ENCODE measurements around the gene SAMM50. TPM values are rescaled to one million over a fixed set of nuclear protein-coding genes. Genes with fewer than 3 reads are reported as not detected.

The SAMM50 gene
- polyA plus RNA-seq, 3 donors = 17.0 to 70.0 (median 62.5) TPM

GRCh38 chr22:43975041-43975440 is 19.8 kb downstream of the SAMM50 start:
- H3K36me3 Mint-ChIP-seq = peaks cover 87 to 95% of the 10 kb centered on the region in 2 donors
- Histone ChIP-seq H3K9ac (ENCODE audit: insufficient read depth, low read length, poor library complexity, severe bottlenecking) (no peak overlapping the region), H2AFZ (ENCODE audit: insufficient read depth, low read depth, low read length, poor library complexity, severe bottlenecking) (no peak overlapping the region), H3K4me3 (replicated peaks in 1 of 3; ENCODE audit: low read depth in 2 of 3, low read length in 3 of 3) (no peak overlapping the region), H4K20me1 (ENCODE audit: insufficient read depth, low read length) (no peaks in the 10 kb centered on the region), H3K36me3 (replicated peaks in 1 of 2; ENCODE audit: control insufficient read depth in 1 of 2, insufficient read depth in 2 of 2, low read length in 2 of 2) (peaks cover 94 to 97% of the 10 kb centered on the region in 2 donors), H3K4me2 (replicated peaks; ENCODE audit: extremely low read depth, low read length, poor library complexity, severe bottlenecking) (no peak overlapping the region), H3K79me2 (ENCODE audit: insufficient read depth, low read length) (no peaks in the 10 kb centered on the region), H3K27me3 (ENCODE audit: control insufficient read depth in 2 of 2, insufficient read depth in 2 of 2, low read length in 2 of 2) (no peaks in the 10 kb centered on the region), H3K4me1 (ENCODE audit: control insufficient read depth in 1 of 2, insufficient read depth in 2 of 2, low read length in 2 of 2) (no peaks in the 10 kb centered on the region), H3K9me3 (replicated peaks in 1 of 2; ENCODE audit: control insufficient read depth in 1 of 2, insufficient read depth in 1 of 2, low read length in 2 of 2) (no peaks in the 10 kb centered on the region), H3K27ac (ENCODE audit: low read depth in 1 of 2, low read length in 2 of 2) (no peak overlapping the region)
- peaks cover 0 to 3% (median 0%) of the 10 kb centered on the region in 3 donors for H3K27me3 Mint-ChIP-seq (ENCODE audit: low read depth in 3 of 3)
- no peaks in the 10 kb centered on the region for H3K4me1 Mint-ChIP-seq
- H3K27ac Mint-ChIP-seq = no peak overlapping the region
- no peak for DNase-seq
- intact Hi-C loops (cut with micrococcal nuclease) = no loop called here
- TF ChIP-seq, protein P1, sequence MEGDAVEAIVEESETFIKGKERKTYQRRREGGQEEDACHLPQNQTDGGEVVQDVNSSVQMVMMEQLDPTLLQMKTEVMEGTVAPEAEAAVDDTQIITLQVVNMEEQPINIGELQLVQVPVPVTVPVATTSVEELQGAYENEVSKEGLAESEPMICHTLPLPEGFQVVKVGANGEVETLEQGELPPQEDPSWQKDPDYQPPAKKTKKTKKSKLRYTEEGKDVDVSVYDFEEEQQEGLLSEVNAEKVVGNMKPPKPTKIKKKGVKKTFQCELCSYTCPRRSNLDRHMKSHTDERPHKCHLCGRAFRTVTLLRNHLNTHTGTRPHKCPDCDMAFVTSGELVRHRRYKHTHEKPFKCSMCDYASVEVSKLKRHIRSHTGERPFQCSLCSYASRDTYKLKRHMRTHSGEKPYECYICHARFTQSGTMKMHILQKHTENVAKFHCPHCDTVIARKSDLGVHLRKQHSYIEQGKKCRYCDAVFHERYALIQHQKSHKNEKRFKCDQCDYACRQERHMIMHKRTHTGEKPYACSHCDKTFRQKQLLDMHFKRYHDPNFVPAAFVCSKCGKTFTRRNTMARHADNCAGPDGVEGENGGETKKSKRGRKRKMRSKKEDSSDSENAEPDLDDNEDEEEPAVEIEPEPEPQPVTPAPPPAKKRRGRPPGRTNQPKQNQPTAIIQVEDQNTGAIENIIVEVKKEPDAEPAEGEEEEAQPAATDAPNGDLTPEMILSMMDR (IDR thresholded peaks at IDR 0.05) = no peak
- 40% methylated on average over 1 of the region's 4 CpGs for WGBS (ENCODE audit: insufficient coverage)
- H3K4me3 Mint-ChIP-seq = no peak overlapping the region
- H3K9me3 Mint-ChIP-seq = peaks cover 0 to 2% (median 0%) of the 10 kb centered on the region in 7 donors

DNA sequence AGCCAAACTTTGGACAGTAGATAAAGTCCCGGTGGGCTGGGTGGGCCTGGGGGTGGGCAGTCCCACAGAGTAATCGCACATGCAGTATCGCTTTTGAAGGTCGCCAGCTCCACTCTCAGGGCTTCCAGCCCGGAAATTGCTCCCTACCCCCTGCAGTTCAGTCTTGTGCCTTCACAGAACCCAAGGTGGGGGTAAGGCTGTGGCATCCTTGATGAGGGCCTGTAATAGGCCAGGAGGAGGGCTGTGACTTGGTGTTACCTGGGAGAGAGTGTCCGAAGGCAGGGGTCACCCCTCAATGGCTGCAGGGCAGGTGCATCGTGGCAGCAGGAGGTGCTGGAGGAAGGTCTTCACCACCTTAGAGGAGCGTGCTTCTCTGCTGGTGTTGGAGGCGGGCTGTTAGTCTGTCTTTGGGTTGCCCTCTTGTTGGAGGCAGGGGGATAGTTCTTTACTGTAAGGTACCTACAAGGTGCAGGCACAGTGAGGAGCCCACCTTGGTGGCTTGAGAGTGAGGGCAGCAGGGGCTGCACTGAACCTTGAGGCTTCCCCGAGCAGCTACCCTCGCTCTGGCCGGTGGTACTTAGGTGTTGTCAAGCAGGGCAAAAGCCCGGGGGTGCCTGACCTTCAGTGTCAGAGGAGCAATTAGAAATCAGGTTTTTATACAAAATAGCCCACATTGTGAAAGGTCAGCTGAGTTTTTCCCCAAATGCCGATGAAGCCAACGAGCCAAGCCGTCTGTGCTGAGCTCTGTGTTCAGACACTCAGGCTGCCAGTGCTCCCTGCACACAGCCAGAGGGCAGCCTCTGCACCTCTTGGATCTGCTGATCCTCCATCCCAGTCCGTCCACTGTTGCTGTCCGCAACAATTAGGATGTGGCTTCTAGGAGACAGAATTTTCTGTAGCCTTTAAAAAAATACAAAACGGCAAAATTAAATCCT is 21.9 kb downstream of the SAMM50 start:
- H3K27ac ChIP-seq (ENCODE audit: low read depth in 1 of 2, low read length in 2 of 2) = no peak overlapping the region
- no peaks in the 10 kb centered on the region for H3K4me1 ChIP-seq (ENCODE audit: control insufficient read depth in 1 of 2, insufficient read depth in 2 of 2, low read length in 2 of 2)
- Mint-ChIP-seq H3K27ac (peak overlapping the region in 1 of 7 donors; percentile 48), H3K9me3 (peaks cover 0 to 2% (median 0%) of the 10 kb centered on the region in 7 donors), H3K27me3 (ENCODE audit: low read depth in 3 of 3) (peaks cover 0 to 3% (median 0%) of the 10 kb centered on the region in 3 donors), H3K4me3 (no peak overlapping the region), H3K36me3 (peaks cover 90 to 93% of the 10 kb centered on the region in 2 donors), H3K4me1 (no peaks in the 10 kb centered on the region)
- no peak overlapping the region for H3K4me2 ChIP-seq (replicated peaks; ENCODE audit: extremely low read depth, low read length, poor library complexity, severe bottlenecking)
- H3K4me3 ChIP-seq (replicated peaks in 1 of 3; ENCODE audit: low read depth in 2 of 3, low read length in 3 of 3) = no peak overlapping the region
- DNase-seq = no peak
- WGBS (ENCODE audit: insufficient coverage) = 96% methylated on average over 17 of the region's 19 CpGs
- no peaks in the 10 kb centered on the region for H3K9me3 ChIP-seq (replicated peaks in 1 of 2; ENCODE audit: control insufficient read depth in 1 of 2, insufficient read depth in 1 of 2, low read length in 2 of 2)
- H3K79me2 ChIP-seq (ENCODE audit: insufficient read depth, low read length) = no peaks in the 10 kb centered on the region
- intact Hi-C loops (cut with micrococcal nuclease) = no loop called here
- no peaks in the 10 kb centered on the region for H3K27me3 ChIP-seq (ENCODE audit: control insufficient read depth in 2 of 2, insufficient read depth in 2 of 2, low read length in 2 of 2)
- no peak overlapping the region for H2AFZ ChIP-seq (ENCODE audit: insufficient read depth, low read depth, low read length, poor library complexity, severe bottlenecking)
- H3K9ac ChIP-seq (ENCODE audit: insufficient read depth, low read length, poor library complexity, severe bottlenecking) = no peak overlapping the region
- no peaks in the 10 kb centered on the region for H4K20me1 ChIP-seq (ENCODE audit: insufficient read depth, low read length)
- peaks cover 92 to 100% of the 10 kb centered on the region in 2 donors for H3K36me3 ChIP-seq (replicated peaks in 1 of 2; ENCODE audit: control insufficient read depth in 1 of 2, insufficient read depth in 2 of 2, low read length in 2 of 2)
- TF ChIP-seq, protein P1 (IDR thresholded peaks at IDR 0.05) = no peak
